Bone marrow (tissue), 2 donors: ENCODE data around the gene TIRAP.

Experiments used
- DNase-seq, 2 donors: peaks; one replicate each; lab custom pipeline; 2025; lab: John Stamatoyannopoulos, UW

Gene TIRAP

DNA sequence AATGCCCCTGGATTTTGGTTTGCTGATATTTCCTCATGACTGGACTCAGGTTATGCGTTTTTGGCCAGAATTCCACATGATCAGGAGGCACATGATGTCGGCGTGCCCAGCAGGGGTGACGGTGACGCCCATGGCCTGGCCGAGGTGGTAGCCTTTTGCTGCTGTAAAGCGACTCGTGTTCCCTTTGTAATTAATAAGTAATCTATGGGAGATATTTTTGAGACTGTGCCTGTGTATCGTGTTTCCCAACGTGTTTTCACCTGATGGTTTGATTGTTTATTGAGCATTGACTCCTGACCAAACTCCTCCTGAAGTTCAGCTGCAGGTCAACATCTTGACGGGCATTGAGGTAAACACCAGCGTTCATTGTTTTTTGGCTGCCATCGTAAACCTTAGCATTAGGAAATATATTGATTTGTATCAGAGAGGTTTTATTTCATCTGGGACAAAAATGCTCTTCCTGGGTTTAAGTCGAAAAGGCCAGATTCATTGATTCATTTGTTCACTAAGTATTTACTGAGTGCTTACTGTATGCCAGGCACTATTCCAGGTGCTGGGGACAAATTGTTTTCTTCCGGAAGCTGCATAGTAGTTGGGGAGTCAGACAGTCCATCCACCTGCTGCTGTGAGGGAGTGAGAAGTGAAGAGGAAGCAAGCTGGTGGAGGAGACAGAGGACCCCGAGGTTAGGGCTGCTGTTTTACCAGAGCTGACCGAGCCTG, 44.5 kb downstream of the TIRAP start:
- no peak for DNase-seq

GRCh38 chr11:126328001-126328390, 45.1 kb downstream of the TIRAP start:
- DNase-seq, result no peak

- DNase-seq, result no peak
Observed at GRCh38 chr11:126328444-126328843, 45.6 kb downstream of the TIRAP start.

- DNase-seq, result no peak
Observed at GRCh38 chr11:126328938-126329643, 46.2 kb downstream of the TIRAP start.

GRCh38 chr11:126329644-126330211, 46.8 kb downstream of the TIRAP start:
- no peak for DNase-seq

DNA sequence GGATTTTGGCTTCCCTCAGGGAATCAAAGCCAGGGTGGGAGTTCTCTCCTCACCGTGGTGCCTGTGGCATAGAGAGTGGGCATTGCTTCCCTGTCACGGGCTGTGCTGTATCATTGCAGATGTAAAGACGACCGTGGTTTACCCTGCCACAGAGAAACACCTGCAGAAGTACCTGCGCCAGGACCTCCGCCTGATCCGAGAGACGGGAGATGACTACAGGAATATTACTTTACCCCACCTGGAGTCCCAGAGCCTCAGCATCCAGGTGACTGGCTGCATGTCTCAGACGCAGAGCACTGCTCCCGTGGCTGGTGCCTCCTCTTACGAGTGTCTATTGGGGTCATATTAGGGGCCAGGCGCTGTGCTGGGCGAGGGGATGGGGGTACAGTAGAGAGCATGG, 48.4 kb downstream of the TIRAP start:
- DNase-seq, result no peak

DNA sequence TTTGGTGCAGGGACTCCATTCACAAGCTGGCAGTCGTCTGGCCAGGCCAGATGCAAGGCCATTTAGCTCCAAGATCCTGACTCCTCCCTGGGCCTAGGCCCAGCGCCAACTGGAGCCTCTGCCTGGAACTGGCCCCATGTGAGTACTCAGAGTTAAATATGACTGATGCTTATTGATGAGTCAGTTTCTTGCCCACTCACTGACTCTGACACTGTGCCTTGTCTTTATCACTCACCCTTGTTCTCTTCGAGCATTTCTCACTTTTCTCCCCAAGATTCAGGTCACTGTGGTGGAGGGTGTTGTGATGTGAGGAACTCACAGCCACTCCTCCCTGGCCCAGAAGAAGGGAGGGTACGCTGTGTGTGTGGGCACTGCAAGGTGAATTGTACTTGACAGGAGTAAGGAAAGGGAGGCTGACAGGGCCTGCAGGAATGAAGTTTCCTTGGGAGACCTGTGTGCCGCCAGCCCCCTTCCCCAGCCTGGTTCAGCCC, 49.4 kb downstream of the TIRAP start:
- DNase-seq, result no peak

- DNase-seq, result no peak
Observed at GRCh38 chr11:126333142-126333541, 50.2 kb downstream of the TIRAP start.

DNA sequence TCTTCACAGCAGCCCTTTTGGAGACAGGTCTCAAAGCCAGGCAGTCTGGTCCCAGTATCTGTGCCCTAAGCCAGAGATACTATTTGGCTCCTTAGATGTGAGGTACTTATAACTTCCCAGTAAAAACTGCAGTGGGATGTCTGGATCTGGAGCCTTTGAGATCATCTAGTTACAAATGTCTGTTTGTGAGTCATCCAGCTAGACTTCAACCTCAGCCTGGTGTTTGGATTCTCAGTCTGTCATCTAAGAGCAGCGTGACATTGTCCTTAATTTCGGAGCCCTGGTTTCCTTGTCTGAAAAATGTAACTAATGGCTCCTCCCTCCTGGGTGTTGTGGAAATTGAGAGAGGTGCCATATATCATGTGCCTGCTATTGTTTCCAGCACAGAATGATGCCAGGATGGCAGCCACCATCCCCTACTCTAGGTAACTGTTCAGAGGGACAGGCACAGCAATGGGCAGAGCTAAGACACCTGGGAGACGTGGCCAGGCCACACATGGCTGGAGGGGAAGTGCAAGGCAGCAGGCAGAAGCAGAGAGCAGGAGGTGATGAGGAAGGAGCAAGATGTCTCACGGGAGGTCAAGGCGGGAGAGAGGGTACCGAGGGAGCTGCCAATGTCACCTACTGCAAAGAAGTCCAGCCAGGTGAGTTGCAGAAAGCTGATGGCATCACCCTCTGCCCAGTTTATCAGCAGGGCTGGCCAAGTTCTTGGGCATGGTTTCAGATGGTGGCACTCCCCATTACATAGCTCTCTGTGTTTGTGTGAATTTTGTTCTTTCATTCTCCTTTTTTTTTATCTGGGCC, 52.0 kb downstream of the TIRAP start:
- no peak for DNase-seq

GRCh38 chr11:126335463-126335760, 52.5 kb downstream of the TIRAP start:
- DNase-seq, result no peak

GRCh38 chr11:126336138-126336541, 53.2 kb downstream of the TIRAP start:
- peak in 1 of 2 donors; percentile 75 for DNase-seq

GRCh38 chr11:126336671-126337101, 53.8 kb downstream of the TIRAP start:
- no peak for DNase-seq

GRCh38 chr11:126337126-126337473, 54.2 kb downstream of the TIRAP start:
- DNase-seq, result no peak

- DNase-seq, result no peak
Observed at GRCh38 chr11:126337474-126338241, 54.8 kb downstream of the TIRAP start.

DNA sequence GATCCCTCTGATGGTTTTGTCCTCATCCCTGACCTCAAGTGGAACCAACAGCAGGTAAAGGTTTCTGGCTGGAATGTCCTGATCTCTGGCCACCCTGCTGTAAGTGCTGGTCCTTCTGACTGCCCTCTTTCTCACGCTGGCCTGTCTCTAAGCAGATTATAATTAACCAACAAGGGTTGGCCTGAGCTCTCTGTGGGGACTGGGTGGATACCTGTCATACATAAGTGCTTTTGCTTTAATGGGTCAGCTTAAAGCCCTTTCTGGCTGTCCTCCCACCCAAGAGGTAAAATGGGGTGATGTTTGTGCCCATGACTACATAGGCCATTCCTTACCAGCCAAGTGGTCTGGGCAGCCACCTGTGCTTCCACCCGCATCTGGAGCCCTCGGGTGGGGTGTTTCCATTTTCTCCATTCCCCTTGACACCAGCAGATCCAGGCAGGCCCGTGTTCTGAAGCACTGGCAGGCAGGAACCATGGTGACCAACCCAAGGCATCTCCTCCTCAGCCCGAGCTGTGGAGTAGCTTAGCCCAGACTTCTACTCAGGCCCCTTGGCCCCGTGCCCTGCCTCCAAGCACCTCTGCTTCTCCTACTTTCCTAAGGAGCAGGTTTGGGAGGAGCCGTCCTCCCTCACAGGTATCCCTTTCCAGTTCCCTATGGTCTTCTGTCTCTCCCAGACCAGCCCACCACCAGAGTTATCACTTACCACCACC, 55.6 kb downstream of the TIRAP start:
- DNase-seq, result no peak

GRCh38 chr11:126339073-126339862, 56.4 kb downstream of the TIRAP start:
- no peak for DNase-seq

- DNase-seq, result no peak
Observed at GRCh38 chr11:126339863-126340434, 57.1 kb downstream of the TIRAP start.

DNA sequence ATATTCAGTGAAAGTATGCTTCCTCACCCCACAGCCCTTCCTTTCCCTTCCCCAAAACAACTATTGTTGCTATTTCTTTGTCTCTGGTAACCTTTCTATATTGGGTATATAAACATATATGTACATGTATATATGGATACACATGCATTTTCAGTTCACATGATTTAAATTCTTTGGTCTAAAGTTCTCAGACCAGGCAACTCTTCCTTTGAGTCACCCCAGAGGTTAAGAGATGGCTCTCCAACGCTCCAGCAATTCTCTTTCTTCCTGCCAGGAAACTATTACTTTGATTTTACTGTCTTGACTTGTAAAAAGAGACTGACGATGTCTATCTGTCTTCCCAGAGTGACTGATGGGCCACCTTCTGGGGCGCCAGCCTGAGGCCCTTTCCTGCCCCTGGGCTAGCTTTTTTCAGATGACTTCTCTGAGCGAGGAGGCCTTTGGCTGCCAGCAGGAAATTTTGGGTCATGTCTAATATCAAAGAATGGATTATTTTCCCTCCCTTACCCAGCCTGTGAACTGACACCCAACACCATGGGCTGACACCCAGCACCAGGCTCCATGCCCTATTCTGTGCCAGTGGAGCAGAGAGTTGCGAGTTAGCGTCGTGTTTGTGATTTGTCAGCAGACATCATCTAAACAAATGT, 58.2 kb downstream of the TIRAP start:
- DNase-seq, result no peak

DNA sequence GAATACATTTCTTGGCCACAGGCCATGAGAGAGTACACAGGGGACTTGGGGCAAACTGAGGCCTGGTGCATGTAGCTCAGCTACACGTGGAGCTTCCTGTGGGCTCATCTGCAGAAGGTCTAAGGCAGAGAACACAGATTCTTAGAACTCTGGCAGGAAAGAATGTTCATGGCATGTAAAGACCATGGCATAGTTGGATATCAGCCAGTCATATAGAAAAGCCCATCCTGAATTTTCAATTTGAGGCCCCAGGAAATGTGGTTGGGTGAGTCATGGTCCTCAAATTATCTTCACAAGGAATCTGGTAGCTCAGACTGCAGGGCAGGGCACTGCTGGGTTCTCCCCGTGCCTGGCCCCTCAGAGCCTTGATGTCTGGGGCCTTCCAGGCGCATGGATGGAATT, 58.9 kb downstream of the TIRAP start:
- DNase-seq, result no peak
